ENCODE measurements around the gene ARHGAP31.
"Not testable (repeated sequence)": the region's sequence is repeated elsewhere in the genome, so short reads cannot be mapped to it uniquely, and the experiment has no call there.

ARHGAP31 gene

GRCh38 chr3:119350114-119350513 is 55.9 kb downstream of the ARHGAP31 start:
- no peak for DNase-seq (ENCODE audit: low spot score)

GRCh38 chr3:119351581-119351980 is 57.4 kb downstream of the ARHGAP31 start:
- no peak for DNase-seq (ENCODE audit: low spot score)

GRCh38 chr3:119352034-119352609 is 57.9 kb downstream of the ARHGAP31 start:
- DNase-seq (ENCODE audit: low spot score) = no peak

- peak; percentile 25 for DNase-seq (ENCODE audit: low spot score)
Observed at GRCh38 chr3:119352863-119353527, 58.8 kb downstream of the ARHGAP31 start.

- not testable (repeated sequence) for DNase-seq (ENCODE audit: low spot score)
Observed at GRCh38 chr3:119355608-119356007, 61.4 kb downstream of the ARHGAP31 start.

GRCh38 chr3:119356646-119357045 is 62.5 kb downstream of the ARHGAP31 start:
- no peak for DNase-seq (ENCODE audit: low spot score)

GRCh38 chr3:119357190-119357589 is 63.0 kb downstream of the ARHGAP31 start:
- no peak for DNase-seq (ENCODE audit: low spot score)

- no peak for DNase-seq (ENCODE audit: low spot score)
Observed at GRCh38 chr3:119359476-119360326, 65.5 kb downstream of the ARHGAP31 start.

- no peak for DNase-seq (ENCODE audit: low spot score)
Observed at GRCh38 chr3:119360736-119361462, 66.7 kb downstream of the ARHGAP31 start.

GRCh38 chr3:119362010-119362409 is 67.8 kb downstream of the ARHGAP31 start:
- DNase-seq (ENCODE audit: low spot score) = no peak

- DNase-seq (ENCODE audit: low spot score) = no peak
Observed at GRCh38 chr3:119362940-119363725, 69.0 kb downstream of the ARHGAP31 start.

- DNase-seq (ENCODE audit: low spot score) = no peak
Observed at GRCh38 chr3:119364401-119364800, 70.2 kb downstream of the ARHGAP31 start.

GRCh38 chr3:119365418-119365817 is 71.2 kb downstream of the ARHGAP31 start:
- no peak for DNase-seq (ENCODE audit: low spot score)

GRCh38 chr3:119367000-119367399 is 72.8 kb downstream of the ARHGAP31 start:
- no peak for DNase-seq (ENCODE audit: low spot score)

GRCh38 chr3:119368298-119368697 is 74.1 kb downstream of the ARHGAP31 start:
- DNase-seq (ENCODE audit: low spot score) = no peak

- not testable (repeated sequence) for DNase-seq (ENCODE audit: low spot score)
Observed at GRCh38 chr3:119371786-119372185, 77.6 kb downstream of the ARHGAP31 start.

GRCh38 chr3:119375106-119375505 is 80.9 kb downstream of the ARHGAP31 start:
- no peak for DNase-seq (ENCODE audit: low spot score)

- DNase-seq (ENCODE audit: low spot score) = no peak
Observed at GRCh38 chr3:119375510-119375909, 81.3 kb downstream of the ARHGAP31 start.

GRCh38 chr3:119376758-119377157 is 82.6 kb downstream of the ARHGAP31 start:
- DNase-seq (ENCODE audit: low spot score) = no peak

- no peak for DNase-seq (ENCODE audit: low spot score)
Observed at GRCh38 chr3:119378259-119378803, 84.1 kb downstream of the ARHGAP31 start.

GRCh38 chr3:119380697-119381096 is 86.5 kb downstream of the ARHGAP31 start:
- DNase-seq (ENCODE audit: low spot score) = peak; percentile 9

All from SW480 (cell line).